Glomerular endothelial cell (primary cell): ENCODE measurements around the gene CCDC68. TPM values are rescaled to one million over a fixed set of nuclear protein-coding genes. Genes with fewer than 3 reads are reported as not detected.
"Not testable (repeated sequence)": the region's sequence is repeated elsewhere in the genome, so short reads cannot be mapped to it uniquely, and the experiment has no call there.

Experiments
- DNase-seq: peaks from one replicate; pipeline ENCODE4 v3.0.0-alpha.2; 2011; ENCODE audit warnings: low read depth, low spot score; ENCODE audit errors: extremely low read depth
- total RNA-seq: library from RNA; depleted of rRNA; stranded (reverse); fragments of >200 nt; gene quantifications from 2 replicates; pipeline ENCODE4 v1.2.3, GENCODE V29; 2015

Gene CCDC68
- total RNA-seq, 1 donor from 2014 or later = 3.2 TPM

DNA sequence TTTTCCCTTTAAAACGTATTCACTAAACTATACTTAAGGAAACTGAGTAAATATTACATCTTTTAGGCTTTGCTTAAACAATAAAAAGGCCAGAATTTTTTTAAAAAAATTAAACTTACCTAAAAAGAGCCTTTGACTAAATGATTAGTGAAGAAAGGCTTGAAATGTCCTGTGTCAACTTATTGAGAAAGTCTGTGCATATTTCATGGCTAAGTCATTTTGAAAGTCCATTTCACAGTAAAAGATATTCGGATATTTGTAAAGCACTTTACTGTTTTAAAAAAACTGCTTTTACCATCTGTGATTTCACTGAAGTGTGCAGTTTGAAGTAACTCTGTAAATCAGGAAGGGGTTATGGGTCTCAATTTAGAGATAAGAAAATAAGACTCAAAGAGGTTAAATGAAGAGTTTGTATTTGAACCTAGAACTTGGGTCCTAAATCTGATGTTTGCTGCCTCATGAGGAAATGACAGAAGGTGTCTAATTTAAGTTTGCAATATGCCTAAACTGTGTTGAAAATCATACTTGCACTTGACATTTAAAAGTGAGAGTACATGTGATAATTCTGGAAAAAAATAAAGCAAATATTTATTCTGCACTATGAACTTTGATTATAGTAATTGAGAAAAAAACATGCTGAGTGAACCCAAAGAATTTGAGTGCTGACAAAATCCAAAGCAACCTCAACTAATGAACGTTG is 80.5 kb downstream of the CCDC68 start:
- no peak for DNase-seq

DNA sequence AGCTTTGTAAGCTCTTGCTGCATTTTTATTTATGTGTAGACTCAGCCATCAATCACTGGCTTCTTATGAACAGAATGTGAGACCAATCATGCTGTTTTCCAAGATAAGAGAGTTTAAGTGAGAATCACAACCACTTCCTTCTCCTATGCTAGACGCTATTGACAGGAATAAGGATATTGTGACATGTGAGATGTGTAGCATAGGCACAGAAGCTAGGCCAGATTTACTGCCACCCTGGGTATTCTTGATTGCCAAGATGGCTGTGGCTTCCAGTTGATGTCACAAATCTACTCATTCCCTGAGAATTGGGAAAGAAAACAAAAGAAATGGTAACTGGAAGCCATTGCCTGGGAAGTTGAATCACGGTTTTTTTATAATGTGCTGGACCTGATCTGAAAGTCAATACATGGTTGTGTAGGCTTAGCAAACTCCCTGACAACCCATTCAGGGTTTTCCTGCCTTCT is 81.1 kb downstream of the CCDC68 start:
- no peak for DNase-seq

DNA sequence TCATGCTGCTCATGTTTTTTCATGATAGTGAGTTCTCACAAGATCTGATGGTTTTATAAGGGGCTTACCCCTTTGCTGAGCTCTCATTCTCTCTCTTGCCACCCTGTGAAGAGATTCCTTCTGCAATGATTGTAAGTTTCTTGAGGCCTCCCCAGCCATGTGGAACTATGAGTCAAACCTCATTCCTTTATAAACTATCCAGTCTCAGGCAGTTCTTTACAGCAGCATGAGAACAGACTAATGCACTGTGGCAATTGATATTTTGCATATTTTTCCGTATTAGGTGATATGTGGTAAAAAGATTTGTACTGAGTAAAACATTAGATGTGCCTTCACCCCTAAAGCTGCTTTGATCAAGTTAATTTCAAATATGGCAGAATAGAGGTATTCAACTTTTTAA is 82.2 kb downstream of the CCDC68 start:
- no peak for DNase-seq

DNA sequence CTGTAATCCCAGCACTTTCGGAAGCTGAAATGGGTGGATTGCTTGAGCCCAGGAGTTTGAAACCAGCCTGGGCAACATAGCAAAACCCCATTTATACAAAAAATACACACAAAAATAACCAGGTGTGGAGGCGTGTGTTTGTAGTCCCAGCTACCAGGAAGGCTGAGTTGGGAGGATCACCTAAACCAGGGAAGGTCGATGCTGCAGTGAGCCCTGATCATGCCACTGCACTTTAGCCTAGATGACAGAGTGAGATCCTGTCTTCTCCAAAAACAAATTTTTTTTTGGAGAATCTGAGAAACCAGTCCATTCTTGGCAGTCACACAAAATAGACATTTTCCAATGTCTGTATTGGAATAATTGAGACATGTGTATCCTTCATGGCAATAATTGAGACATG is 84.2 kb downstream of the CCDC68 start:
- DNase-seq = no peak

DNA sequence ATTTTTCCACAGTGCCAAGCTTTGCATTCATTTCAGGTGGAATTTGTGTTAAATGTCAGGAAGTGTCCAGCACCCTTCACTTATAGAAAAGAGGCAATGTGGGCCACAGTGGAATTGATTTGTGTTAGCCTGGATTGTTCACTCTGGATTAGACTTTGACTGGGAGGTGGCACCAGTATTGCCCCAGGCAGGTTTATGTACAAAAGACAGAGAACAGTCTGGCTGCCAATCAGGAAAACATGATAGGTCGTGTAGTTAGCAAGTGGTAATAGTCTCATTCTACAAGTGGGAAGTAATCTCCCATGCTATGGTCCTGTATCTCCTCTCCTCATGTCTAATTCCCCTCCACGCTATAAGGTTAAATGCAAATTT is 85.4 kb downstream of the CCDC68 start:
- DNase-seq = no peak

DNA sequence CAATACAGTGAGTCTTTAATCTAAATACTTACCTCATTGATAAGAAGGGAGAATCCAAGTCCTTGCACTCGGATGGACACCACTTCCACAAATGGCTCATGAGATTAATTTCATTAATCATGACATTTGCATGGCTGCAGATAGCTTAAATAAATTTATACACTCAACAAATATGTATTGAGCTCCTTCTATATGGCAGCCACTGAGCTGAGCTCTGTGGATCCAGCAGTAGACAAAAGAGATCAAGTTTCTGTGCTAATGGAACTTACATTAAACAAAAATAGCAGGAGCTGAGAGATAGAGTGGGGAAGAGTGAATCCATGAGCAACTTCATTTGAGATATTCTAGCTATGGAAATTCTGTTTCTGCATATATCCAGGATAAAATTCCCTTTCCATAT is 86.6 kb downstream of the CCDC68 start:
- DNase-seq = no peak

DNA sequence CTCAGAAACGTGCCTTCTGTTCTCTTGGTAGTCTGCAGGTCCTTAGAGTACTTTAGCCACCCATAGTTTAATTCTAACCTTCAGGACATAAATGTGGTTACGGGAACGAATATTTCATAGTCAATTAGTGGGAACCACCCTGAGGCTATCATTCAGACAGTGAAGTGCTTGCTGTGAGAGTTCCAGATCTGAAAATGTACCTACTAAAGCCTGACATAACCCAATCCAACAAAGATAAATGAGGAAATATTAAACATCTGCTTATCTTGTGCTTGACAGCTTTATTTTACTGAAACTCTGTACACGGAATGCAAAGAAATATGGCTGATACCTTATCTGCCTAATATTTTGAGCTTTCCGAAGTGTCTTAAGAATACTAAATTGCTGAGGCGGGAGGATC is 88.0 kb downstream of the CCDC68 start:
- no peak for DNase-seq

DNA sequence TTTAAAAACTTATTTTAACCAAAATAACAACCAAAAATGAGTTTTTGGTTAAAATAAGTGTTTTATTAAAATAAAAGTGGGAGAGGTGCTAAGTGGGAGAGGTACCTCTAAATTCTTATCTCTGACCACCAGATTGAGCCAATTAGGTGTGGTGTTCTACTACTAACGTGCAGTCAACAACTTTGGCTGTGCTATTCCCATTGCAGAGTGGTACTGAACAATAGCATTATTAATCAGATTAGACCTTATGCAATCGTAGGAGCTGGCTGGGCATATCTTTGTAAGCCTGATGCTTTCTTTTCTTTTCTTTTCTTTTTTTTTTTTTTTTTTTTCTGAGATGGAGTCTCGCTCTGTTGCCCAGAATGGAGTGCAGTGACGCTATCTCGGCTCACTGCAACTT is 92.1 kb downstream of the CCDC68 start:
- DNase-seq = no peak

DNA sequence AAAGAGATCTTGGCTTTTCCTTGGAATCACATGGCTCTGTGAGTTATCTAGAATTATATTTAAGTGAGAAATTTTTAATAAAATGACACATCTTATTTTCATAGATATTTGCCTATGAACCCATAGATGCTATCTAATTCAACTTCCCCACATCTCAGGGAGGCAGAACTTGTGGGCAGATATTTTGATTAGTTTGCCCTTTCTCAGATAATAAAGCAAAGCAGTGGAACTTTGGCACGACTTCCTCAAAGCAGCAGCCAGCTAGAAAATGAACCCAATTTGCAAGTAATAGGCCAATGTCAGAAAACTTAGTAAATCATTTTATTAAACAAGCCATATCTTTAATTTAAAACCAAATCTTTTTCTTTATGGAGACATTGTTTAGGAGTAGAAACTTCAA is 98.3 kb downstream of the CCDC68 start:
- no peak for DNase-seq

DNA sequence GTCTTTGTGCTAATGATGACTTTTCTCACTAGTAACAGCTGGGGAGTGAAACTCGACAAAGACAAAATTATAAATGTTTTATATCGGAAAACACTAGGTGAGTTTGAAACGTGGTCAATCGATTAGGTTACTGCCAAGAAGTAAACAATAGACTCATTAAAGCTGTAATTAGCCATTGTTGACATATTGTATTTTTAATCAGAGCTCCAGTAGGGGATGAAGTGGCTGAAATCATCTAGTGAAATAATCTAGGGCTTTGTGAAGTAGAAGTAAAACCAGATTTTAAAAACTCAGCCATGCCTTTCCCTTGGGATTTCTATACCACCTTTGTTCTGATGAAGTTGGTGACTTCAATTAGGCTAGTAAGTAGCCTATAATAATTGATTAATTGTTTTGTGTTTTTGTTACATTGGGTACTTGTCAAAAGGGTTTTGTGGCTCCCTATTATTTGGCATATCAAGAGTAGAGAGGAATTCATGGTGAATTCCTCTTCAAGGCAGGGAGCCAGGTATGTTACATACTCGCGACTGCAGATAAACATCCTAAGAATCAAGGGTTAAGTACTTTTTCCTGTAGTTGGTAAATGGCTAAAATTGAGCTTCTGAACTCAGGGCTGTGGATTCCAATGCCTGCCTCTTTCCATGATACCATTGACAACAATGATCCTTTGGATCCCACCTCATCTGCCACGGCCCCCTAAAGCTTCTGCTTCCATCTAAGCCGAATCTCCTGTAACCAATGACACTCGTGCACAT is 99.4 kb downstream of the CCDC68 start:
- DNase-seq = no peak

DNA sequence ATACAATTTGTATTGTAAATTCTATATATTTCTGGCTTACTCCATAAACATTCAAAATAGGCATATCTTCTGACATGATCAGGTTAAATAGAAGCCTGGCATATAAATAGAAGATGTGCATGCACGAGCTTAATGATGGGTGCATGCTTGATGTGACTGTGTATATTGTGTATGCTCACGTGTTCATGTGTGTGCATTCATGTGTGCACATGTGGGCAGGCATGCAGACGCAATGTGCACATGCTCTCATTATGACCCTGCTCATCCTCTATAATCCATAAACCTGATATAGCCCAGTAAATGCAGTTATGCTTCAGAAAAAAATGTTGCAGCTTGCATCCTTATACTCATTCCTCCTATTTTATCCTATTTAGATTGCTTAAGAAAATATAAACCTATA is 101.8 kb downstream of the CCDC68 start:
- no peak for DNase-seq

DNA sequence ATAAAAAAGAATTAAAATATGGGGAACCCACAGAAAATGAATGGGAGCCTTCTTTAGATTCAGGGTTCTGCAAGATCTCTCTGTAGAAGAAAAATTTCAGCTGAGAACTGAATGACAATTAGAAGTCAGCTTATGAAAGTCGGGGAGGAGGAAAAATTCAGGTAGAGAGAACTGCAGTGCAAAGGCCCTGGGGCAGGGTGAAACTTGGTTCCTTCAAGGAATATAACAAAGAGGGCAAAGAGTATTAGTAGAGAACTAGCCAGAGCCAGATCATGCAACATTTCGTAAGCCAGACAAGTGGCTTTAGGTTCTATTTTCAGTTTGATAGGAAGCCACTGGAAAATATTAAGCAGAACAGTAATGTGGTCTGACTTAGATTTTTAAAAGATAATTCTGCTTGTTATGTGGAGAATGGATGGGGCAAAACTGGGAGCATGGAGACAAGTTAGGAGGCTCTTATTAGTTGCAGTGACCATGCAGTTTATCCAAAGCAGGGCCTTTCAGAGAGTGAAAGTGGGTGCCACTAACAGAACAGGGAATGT is 103.1 kb downstream of the CCDC68 start:
- DNase-seq = no peak

DNA sequence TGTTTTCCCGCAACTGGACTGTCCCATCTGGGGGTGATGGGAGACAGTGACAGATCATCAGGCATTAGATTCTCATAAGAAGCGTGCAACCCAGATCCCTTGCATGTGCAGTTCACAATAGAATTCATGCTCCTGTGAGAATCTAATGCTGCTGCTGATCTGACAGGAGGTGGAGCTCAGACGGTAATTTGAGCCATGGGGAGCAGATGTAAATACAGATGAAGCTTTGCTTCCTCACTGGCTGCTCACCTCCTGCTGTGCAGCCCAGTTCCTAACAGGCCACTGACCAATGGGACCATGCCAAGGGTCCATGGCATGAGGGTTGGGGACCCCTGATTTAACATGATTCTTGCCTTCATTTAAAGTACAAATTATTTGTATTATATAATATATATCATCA is 104.2 kb downstream of the CCDC68 start:
- DNase-seq = not testable (repeated sequence)

DNA sequence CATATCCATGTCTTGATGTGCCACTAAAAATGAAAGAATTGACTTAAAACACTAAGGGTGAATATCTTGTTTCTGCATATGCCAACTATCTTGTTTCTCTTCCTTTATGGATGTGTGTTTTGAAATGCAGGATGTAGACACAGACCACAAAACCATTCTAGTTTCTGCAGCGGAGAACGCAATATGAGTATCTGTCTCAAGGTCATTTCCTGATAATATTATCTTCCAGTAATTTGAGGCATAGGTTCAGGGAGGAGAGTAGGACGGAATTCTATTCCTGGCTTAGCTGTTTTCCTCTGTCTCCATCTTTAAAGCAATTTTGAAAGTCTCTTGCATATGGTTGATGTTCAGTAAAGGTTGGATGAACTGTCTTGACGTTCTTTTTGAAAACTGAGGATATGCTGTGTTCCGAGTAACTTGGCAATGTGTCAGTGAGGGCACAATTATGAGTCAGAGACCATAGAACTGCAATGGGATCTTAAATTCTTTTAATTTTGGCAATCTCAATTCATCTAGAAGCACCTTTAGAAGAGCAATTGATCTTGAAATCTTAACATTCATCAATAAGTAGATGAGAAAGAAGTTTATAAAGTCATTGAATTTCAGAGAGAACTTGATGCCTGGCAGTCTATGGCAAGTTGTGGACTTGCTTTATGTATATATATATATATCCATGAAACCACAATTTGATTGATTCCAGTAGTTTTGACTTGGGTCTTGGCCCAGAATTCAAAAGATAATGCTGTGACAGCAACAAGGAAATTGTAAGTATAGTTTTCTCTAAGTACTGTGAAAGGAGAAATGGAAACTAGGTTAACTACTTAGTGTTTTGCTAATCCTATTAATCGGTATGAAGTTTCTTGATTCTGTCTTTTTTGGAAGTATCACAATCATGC is 106.2 kb downstream of the CCDC68 start:
- DNase-seq = no peak

Other genes with a start within 250 kb of the CCDC68 start
- gene RAB27B, start 131.0 kb downstream of the CCDC68 start, total RNA-seq = 0.15 and 0.99 TPM in 2 replicates